Activated naive CD8-positive, alpha-beta T cell treated with anti-CD3 and anti-CD28 coated beads, Interleukin-2, amount 10 ng/mL, durations not matched to agents 7 days and 5 days (primary cell): ENCODE measurements around the gene NGLY1. TPM values are rescaled to one million over a fixed set of nuclear protein-coding genes. Genes with fewer than 3 reads are reported as not detected.
A peak's percentile ranks its signal among the peaks of the same experiment; 100 is the strongest.

Experiments used
- ATAC-seq: fragments of 150-1000 bp; cut with Tn5 transposase; one replicate; pipeline ENCODE4 v1.10.0; 2021; ENCODE audit warnings: low read depth, moderate library complexity
- POLR2A ChIA-PET: fragments of 350-600 bp; sonication (Branson Sonifier 250); formaldehyde crosslinking; loops from one replicate; lab custom pipeline; 2021; ENCODE audit warnings: antibody characterized with exemption; lab: Charles Lee
- DNase-seq: peaks from one replicate; pipeline ENCODE4 v3.0.0; 2021
- H3K27ac Mint-ChIP-seq: one replicate; pipeline ENCODE4 v1.8.0; 2022; ENCODE audit warnings: mild to moderate bottlenecking, mixed read lengths
- H3K27me3 Mint-ChIP-seq: one replicate; pipeline ENCODE4 v1.8.0; 2022; ENCODE audit warnings: mild to moderate bottlenecking, moderate library complexity, mixed read lengths
- H3K36me3 Mint-ChIP-seq: one replicate; pipeline ENCODE4 v1.8.0; 2021; ENCODE audit warnings: mild to moderate bottlenecking, mixed read lengths
- H3K4me1 Mint-ChIP-seq: one replicate; pipeline ENCODE4 v1.8.0; 2021; ENCODE audit warnings: mixed read lengths
- H3K4me3 Mint-ChIP-seq: one replicate; pipeline ENCODE4 v1.8.0; 2022; ENCODE audit warnings: mild to moderate bottlenecking, moderate library complexity, mixed read lengths
- H3K9me3 Mint-ChIP-seq: one replicate; pipeline ENCODE4 v1.8.0; 2021; ENCODE audit warnings: mixed read lengths
- total RNA-seq, 2 experiments: library from RNA; stranded (reverse); gene quantifications; one replicate each; pipeline ENCODE4 v1.2.3, GENCODE V29; 2021

Gene NGLY1
- total RNA-seq, 2 experiments from 2014 or later = 80.4 to 80.8 TPM

GRCh38 chr3:25804676-25805075 lies 21.4 kb upstream of the NGLY1 start:
- ATAC-seq (no peak), DNase-seq (no peak)
- POLR2A ChIA-PET = no interaction called here
- no peaks in the 10 kb centered on the region for H3K4me1 Mint-ChIP-seq
- no peaks in the 10 kb centered on the region for H3K36me3 Mint-ChIP-seq
- peaks cover 6% of the 10 kb centered on the region for H3K27me3 Mint-ChIP-seq
- no peak overlapping the region for H3K27ac Mint-ChIP-seq
- no peak overlapping the region for H3K4me3 Mint-ChIP-seq
- no peaks in the 10 kb centered on the region for H3K9me3 Mint-ChIP-seq

- POLR2A ChIA-PET = no interaction called here
- H3K36me3 Mint-ChIP-seq = no peaks in the 10 kb centered on the region
- ATAC-seq = no peak
- no peak overlapping the region for H3K27ac Mint-ChIP-seq
- H3K4me3 Mint-ChIP-seq = no peak overlapping the region
- H3K4me1 Mint-ChIP-seq = no peaks in the 10 kb centered on the region
- H3K27me3 Mint-ChIP-seq = peaks cover 6% of the 10 kb centered on the region
- no peaks in the 10 kb centered on the region for H3K9me3 Mint-ChIP-seq
- DNase-seq = no peak
Observed at GRCh38 chr3:25803833-25804232, 20.6 kb upstream of the NGLY1 start.

GRCh38 chr3:25801786-25802185 lies 18.5 kb upstream of the NGLY1 start:
- ATAC-seq (no peak), DNase-seq (no peak)
- Mint-ChIP-seq H3K36me3 (no peaks in the 10 kb centered on the region), H3K27me3 (peaks cover 3% of the 10 kb centered on the region), H3K4me1 (no peaks in the 10 kb centered on the region), H3K27ac (no peak overlapping the region), H3K9me3 (no peaks in the 10 kb centered on the region), H3K4me3 (no peak overlapping the region)
- POLR2A ChIA-PET = no interaction called here

DNA sequence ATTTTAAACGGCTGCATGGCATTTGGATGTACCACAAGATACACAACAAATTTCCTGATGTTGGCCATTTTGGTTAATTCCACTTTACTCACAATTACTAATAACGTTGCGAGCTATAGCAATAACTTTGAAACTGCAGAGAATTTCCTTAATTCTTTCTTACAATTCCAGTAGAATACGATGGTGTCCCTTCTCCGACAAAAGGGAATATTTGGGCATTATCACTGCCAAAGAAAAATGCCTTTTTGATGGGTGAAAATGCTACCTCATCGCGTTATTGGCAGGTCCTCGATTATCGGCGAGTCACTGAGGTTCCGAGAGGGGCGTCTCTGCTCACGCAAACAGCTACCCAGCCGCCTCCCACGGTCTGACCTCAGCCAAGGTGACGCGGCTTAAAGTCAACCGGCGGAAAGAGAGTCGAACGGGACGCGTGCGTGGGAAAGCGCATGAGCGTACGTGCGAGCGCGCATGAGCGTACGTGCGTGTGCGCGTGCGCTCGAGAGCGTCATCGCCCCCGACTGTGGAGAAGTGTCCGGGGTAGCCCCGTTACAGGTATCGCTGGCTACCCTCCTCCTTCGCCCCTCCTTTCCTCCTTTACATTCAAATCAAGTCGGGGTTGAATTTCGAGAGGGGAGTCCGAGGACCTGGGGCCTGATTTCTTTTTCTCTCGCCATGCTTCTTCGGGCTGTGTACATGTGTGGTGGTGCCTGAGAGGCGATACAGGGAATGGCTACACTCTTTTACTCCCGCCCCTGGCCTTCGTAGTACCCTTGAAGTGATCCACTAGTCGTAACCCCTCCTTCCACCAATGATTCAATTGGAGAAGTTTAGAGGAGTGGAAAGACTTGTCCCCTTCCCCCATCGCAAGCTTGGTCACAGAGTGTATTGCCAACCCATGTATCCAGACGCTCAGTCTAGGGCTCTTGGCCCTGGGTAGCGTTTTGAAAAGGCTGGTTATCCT lies 6.6 kb upstream of the NGLY1 start, which contains the start of gene OXSM:
Gene OXSM, plus strand, starts transcription at position 495 of the 961 bp plus-strand sequence. CDS start 931 bp downstream, outside the sequence.
- peaks cover 2% of the 10 kb centered on the region for H3K27me3 Mint-ChIP-seq
- H3K4me3 Mint-ChIP-seq = peak within 1 kb of the TSS; percentile 99
- POLR2A ChIA-PET = interaction anchor here (1.2 kb wide), 1 partner anchor 126 kb away, joined by 6 read pairs; no protein-coding TSS in a partner anchor
- peaks cover 37% of the 10 kb centered on the region for H3K4me1 Mint-ChIP-seq
- H3K36me3 Mint-ChIP-seq = peaks cover 22% of the 10 kb centered on the region
- ATAC-seq = peak; percentile 98
- no peaks in the 10 kb centered on the region for H3K9me3 Mint-ChIP-seq
- peak; percentile 86 for DNase-seq
- peak within 1 kb of the TSS; percentile 99 for H3K27ac Mint-ChIP-seq

DNA sequence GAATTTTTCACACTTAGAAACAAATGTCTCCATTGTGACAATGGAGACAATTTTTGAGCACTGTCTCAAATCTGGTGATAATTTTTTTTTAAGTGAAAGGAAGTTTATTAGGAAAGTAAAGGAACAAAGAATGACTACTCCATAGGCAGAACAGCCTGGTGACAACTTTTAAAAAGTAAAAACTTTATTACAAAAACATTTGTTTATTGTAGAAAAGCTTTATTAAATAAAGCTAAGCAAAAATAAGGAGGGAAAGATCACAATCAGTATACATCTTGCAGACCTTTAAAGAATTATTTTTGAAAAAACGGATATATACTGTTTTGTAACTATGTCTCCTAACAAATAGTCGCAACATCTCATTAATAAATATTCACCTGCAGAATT lies 6.0 kb upstream of the NGLY1 start:
- H3K4me1 Mint-ChIP-seq = peaks cover 42% of the 10 kb centered on the region
- POLR2A ChIA-PET = no interaction called here
- H3K9me3 Mint-ChIP-seq = no peaks in the 10 kb centered on the region
- no peak overlapping the region for H3K27ac Mint-ChIP-seq
- H3K27me3 Mint-ChIP-seq = peaks cover 2% of the 10 kb centered on the region
- ATAC-seq (no peak), DNase-seq (no peak)
- peak overlapping the region; percentile 99 for H3K4me3 Mint-ChIP-seq
- H3K36me3 Mint-ChIP-seq = peaks cover 18% of the 10 kb centered on the region

DNA sequence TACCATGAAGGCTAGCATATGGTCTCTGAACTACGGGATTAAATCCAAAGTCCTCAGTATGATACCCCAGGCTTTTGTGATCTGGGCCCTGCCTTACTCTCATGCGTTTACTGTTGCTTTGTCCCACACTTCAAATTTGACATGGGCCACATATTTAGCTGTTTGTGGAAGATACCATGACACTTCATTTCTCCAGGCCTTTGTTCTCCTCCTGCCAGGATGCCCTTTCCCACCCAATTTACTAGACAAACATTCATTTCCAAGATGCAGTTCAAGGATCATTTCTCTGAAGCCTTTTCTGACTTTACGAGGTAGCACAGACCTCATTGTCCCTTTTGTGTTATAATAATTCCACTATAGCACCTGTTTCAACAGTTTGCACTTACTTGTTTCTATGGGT lies 4.4 kb upstream of the NGLY1 start:
- DNase-seq (no peak), ATAC-seq (no peak)
- H3K4me3 Mint-ChIP-seq = peak overlapping the region; percentile 28
- H3K9me3 Mint-ChIP-seq = no peaks in the 10 kb centered on the region
- peak overlapping the region; percentile 49 for H3K27ac Mint-ChIP-seq
- peaks cover 13% of the 10 kb centered on the region for H3K36me3 Mint-ChIP-seq
- POLR2A ChIA-PET = no interaction called here
- peaks cover 43% of the 10 kb centered on the region for H3K4me1 Mint-ChIP-seq
- peaks cover 2% of the 10 kb centered on the region for H3K27me3 Mint-ChIP-seq

DNA sequence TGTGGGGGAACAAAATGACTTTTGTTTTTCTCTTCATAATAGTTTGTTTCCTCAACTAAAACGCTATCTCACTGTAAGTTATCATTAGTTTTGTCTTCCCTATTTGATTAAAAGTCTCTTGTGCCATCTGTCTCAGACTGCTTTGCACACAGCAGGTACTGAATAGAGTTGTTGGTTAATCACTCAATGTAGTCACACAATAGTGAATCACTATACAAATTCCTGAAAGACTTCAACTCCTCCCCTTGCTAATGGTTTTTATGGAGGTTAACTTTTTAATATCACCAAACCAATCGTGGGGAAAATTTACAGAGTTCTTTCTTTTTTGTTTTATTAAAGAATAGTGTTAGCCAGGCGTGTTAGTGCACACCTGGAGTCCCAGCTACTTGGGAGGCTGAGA lies 2.6 kb upstream of the NGLY1 start:
- no peak overlapping the region for H3K27ac Mint-ChIP-seq
- POLR2A ChIA-PET = no interaction called here

GRCh38 chr3:25784971-25785370 lies 1.7 kb upstream of the NGLY1 start:
- Mint-ChIP-seq H3K27ac (no peak overlapping the region), H3K27me3 (peaks cover 2% of the 10 kb centered on the region), H3K4me1 (peaks cover 45% of the 10 kb centered on the region), H3K9me3 (no peaks in the 10 kb centered on the region), H3K4me3 (no peak overlapping the region), H3K36me3 (peaks cover 11% of the 10 kb centered on the region)
- DNase-seq (no peak), ATAC-seq (no peak)
- POLR2A ChIA-PET = interaction anchor here (0.7 kb wide), 1 partner anchor 114 kb away, joined by 3 read pairs; no protein-coding TSS in a partner anchor

More for the DNA sequence above, 2.6 kb upstream of the NGLY1 start:
- Mint-ChIP-seq H3K9me3 (no peaks in the 10 kb centered on the region), H3K27me3 (peaks cover 2% of the 10 kb centered on the region), H3K4me3 (no peak overlapping the region), H3K36me3 (peaks cover 11% of the 10 kb centered on the region), H3K4me1 (peaks cover 47% of the 10 kb centered on the region)
- DNase-seq = no peak
- ATAC-seq = no peak

- Mint-ChIP-seq H3K27me3 (peaks cover 2% of the 10 kb centered on the region), H3K9me3 (no peaks in the 10 kb centered on the region), H3K4me1 (peaks cover 42% of the 10 kb centered on the region), H3K36me3 (peaks cover 13% of the 10 kb centered on the region), H3K27ac (peak overlapping the region; percentile 83), H3K4me3 (peak overlapping the region; percentile 81)
- no peak for DNase-seq
- POLR2A ChIA-PET = interaction anchor here (0.8 to 1.6 kb wide), 7 partner anchors 9 to 1867 kb away, joined by 3 to 11 read pairs (median 3); partner anchors contain the start of genes NKIRAS1 and RPL15
- peak; percentile 26 for ATAC-seq
Observed at GRCh38 chr3:25783661-25784512, 644 bp upstream of the NGLY1 start.

- peaks cover 2% of the 10 kb centered on the region for H3K27me3 Mint-ChIP-seq
- POLR2A ChIA-PET = interaction anchor here (0.8 to 1.6 kb wide), 5 partner anchors 9 to 1866 kb away, joined by 3 to 11 read pairs (median 3); partner anchors contain the start of genes NKIRAS1 and RPL15
- no peak for ATAC-seq
- DNase-seq = no peak
- H3K4me3 Mint-ChIP-seq = peak overlapping the region; percentile 91
- peak overlapping the region; percentile 86 for H3K27ac Mint-ChIP-seq
- H3K9me3 Mint-ChIP-seq = peaks cover under 1% of the 10 kb centered on the region
- H3K36me3 Mint-ChIP-seq = peaks cover 20% of the 10 kb centered on the region
- H3K4me1 Mint-ChIP-seq = peaks cover 34% of the 10 kb centered on the region
Observed at GRCh38 chr3:25782636-25782937, 656 bp downstream of the NGLY1 start.

GRCh38 chr3:25781758-25782594 lies 1.3 kb downstream of the NGLY1 start:
- Mint-ChIP-seq H3K4me1 (peaks cover 33% of the 10 kb centered on the region), H3K4me3 (peak overlapping the region; percentile 91), H3K36me3 (peaks cover 22% of the 10 kb centered on the region), H3K27ac (peak overlapping the region; percentile 86), H3K9me3 (peaks cover 2% of the 10 kb centered on the region), H3K27me3 (peaks cover 2% of the 10 kb centered on the region)
- ATAC-seq (no peak), DNase-seq (no peak)
- POLR2A ChIA-PET = no interaction called here

DNA sequence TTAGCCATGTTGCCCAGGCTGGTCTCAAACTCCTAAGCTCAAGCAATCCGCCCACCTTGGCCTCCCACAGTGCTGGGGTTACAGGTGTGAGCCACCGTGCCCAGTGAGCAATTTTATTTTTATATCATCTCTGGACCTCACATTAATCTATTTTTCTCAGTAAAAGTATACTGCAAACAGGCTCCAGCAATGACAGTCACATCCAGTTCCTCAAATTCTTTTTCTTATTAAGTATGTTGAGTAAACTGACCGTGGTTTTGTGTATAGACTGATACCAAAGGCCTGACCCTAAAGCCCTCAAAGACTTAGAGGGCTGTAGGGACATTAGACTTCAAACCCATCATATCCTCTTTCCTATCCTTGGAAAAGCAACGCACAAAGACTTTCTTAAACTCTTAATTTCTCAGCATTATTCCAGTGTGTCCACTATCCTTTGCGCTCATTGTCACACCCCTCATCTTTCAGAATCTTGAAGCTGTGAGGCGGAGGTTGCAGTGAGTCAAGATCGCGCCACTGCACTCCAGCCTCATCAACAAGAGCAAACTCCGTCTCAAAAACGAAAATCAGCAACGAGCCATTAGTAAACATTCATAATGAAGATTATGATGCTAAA lies 2.0 kb downstream of the NGLY1 start:
- POLR2A ChIA-PET = no interaction called here
- Mint-ChIP-seq H3K36me3 (peaks cover 30% of the 10 kb centered on the region), H3K27me3 (peaks cover 2% of the 10 kb centered on the region), H3K4me3 (peak overlapping the region; percentile 91), H3K9me3 (peaks cover 2% of the 10 kb centered on the region), H3K27ac (no peak overlapping the region), H3K4me1 (peaks cover 33% of the 10 kb centered on the region)
- ATAC-seq (no peak), DNase-seq (no peak)
